ENCODE data around the gene AXIN1. TPM values are rescaled to one million over a fixed set of nuclear protein-coding genes. Genes with fewer than 3 reads are reported as not detected.

Gene AXIN1
- total RNA-seq, 1 donor from 2014 or later = 30.6 TPM

DNA sequence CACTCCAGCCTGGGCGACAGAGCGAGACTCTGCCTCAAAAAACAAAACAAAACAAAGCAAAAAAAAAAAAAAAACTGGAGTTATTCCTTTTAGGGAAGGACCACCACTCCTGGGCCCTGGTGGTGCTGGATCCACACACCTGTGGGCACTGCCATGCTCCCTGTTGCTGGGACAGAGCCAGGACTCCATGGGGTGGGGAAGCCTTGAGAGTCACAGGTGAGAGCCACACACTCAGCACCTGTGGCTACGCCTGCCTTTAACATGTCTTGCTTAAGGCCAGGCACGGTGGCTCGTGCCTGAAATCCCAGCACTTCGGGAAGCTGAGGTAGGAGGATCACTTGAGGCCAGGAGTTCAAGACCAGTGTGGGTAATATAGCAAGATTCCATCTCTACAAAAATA, 51.3 kb downstream of the AXIN1 start:
- no peaks in the 10 kb centered on the region for H3K9me3 Mint-ChIP-seq
- H3K27me3 Mint-ChIP-seq = no peaks in the 10 kb centered on the region
- no peak for DNase-seq (ENCODE audit: extremely low spot score, unreplicated experiment)
- TF ChIP-seq, protein P1, sequence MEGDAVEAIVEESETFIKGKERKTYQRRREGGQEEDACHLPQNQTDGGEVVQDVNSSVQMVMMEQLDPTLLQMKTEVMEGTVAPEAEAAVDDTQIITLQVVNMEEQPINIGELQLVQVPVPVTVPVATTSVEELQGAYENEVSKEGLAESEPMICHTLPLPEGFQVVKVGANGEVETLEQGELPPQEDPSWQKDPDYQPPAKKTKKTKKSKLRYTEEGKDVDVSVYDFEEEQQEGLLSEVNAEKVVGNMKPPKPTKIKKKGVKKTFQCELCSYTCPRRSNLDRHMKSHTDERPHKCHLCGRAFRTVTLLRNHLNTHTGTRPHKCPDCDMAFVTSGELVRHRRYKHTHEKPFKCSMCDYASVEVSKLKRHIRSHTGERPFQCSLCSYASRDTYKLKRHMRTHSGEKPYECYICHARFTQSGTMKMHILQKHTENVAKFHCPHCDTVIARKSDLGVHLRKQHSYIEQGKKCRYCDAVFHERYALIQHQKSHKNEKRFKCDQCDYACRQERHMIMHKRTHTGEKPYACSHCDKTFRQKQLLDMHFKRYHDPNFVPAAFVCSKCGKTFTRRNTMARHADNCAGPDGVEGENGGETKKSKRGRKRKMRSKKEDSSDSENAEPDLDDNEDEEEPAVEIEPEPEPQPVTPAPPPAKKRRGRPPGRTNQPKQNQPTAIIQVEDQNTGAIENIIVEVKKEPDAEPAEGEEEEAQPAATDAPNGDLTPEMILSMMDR (conservative IDR thresholded peaks at IDR 0.05) = no peak
- no peaks in the 10 kb centered on the region for H3K36me3 Mint-ChIP-seq
- H3K27ac Mint-ChIP-seq = no peak overlapping the region
- peaks cover 4% of the 10 kb centered on the region for H3K4me1 Mint-ChIP-seq (ENCODE audit: unreplicated experiment)
- H3K4me3 Mint-ChIP-seq = no peak overlapping the region

DNA sequence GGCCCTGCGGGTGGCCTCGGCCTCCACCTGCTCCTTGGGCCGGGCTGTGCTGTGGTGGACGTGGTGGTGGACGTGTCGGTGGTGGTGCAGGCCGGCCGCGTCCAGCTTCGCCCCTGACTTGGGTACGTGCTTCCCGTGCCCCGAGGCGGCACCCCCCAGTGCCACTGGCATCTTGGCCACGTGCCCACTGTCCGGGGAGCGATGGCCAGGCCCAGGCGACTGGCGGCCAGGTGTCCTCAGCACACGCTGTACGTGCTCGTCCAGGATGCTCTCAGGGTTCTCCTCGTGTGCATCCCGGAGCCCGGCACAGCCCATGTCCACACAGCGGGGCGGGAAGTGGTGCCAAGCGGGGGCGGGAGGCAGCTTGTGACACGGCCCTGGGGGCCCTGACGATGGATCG, 54.7 kb downstream of the AXIN1 start:
- no peaks in the 10 kb centered on the region for H3K27me3 Mint-ChIP-seq
- no peaks in the 10 kb centered on the region for H3K36me3 Mint-ChIP-seq
- TF ChIP-seq, protein P1 (conservative IDR thresholded peaks at IDR 0.05) = no peak
- no peaks in the 10 kb centered on the region for H3K9me3 Mint-ChIP-seq
- no peak overlapping the region for H3K4me3 Mint-ChIP-seq
- no peak for DNase-seq (ENCODE audit: extremely low spot score, unreplicated experiment)
- no peaks in the 10 kb centered on the region for H3K4me1 Mint-ChIP-seq (ENCODE audit: unreplicated experiment)
- H3K27ac Mint-ChIP-seq = no peak overlapping the region

DNA sequence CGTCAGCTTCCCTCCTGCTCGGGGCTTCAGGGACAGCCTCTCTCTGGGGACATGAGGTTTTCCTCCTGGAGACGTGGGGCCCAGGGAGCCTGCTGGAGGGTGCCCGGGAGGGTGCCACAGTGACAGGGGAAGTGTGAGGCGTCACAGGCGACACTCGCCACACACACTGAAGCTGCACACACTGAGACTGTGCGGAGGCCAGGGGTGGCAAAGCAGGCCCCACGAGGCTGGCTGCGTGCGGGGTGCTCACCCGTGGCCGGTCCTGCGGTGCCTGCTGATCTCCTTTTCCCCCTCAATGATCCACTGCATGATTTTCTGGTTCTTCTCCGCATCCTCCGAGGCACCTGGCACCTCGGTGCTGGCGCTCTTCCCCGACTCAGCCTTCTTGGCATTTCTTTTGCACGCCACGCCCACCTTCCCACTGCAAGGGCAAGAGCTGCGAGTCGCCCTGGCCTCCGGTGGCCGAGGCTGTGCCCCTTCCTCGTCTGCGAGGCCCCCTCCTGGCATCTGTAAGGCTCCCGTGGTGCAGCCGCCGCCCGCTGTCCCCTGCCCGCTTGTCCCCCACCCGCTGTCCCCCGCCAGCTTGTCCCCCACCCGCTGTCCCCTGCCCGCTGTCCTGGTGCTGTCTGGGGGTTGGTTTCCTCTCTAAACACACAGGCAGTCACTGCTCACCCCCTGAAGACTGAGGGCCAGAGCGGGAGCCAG, 55.6 kb downstream of the AXIN1 start:
- Mint-ChIP-seq H3K27ac (no peak overlapping the region), H3K4me1 (ENCODE audit: unreplicated experiment) (no peaks in the 10 kb centered on the region), H3K36me3 (no peaks in the 10 kb centered on the region), H3K27me3 (no peaks in the 10 kb centered on the region), H3K4me3 (no peak overlapping the region), H3K9me3 (no peaks in the 10 kb centered on the region)
- DNase-seq (ENCODE audit: extremely low spot score, unreplicated experiment) = no peak
- TF ChIP-seq, protein P1 (conservative IDR thresholded peaks at IDR 0.05) = no peak

DNA sequence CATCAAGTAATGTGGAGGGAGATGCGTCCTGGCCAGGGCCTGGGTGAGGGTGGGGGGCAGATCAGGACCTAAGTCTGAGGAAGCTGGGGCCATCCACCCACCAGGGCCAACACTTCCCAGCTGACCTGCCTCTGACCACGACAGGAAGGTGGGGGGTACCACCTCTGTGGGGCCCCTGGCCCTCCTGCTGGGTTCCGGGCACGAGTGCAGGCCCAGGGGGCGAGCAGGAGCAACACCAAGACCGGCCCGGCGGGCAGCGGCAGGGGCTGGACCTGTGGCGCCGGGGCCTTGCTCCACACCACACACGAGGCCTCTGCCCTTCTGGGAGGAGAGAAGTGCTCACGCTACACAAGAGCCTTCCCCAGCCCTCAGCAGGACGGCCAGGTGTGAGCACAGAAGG, 56.2 kb downstream of the AXIN1 start:
- Mint-ChIP-seq H3K4me3 (no peak overlapping the region), H3K27ac (no peak overlapping the region), H3K27me3 (no peaks in the 10 kb centered on the region), H3K4me1 (ENCODE audit: unreplicated experiment) (no peaks in the 10 kb centered on the region), H3K36me3 (no peaks in the 10 kb centered on the region), H3K9me3 (no peaks in the 10 kb centered on the region)
- DNase-seq (ENCODE audit: extremely low spot score, unreplicated experiment) = no peak
- TF ChIP-seq, protein P1 (conservative IDR thresholded peaks at IDR 0.05) = no peak

DNA sequence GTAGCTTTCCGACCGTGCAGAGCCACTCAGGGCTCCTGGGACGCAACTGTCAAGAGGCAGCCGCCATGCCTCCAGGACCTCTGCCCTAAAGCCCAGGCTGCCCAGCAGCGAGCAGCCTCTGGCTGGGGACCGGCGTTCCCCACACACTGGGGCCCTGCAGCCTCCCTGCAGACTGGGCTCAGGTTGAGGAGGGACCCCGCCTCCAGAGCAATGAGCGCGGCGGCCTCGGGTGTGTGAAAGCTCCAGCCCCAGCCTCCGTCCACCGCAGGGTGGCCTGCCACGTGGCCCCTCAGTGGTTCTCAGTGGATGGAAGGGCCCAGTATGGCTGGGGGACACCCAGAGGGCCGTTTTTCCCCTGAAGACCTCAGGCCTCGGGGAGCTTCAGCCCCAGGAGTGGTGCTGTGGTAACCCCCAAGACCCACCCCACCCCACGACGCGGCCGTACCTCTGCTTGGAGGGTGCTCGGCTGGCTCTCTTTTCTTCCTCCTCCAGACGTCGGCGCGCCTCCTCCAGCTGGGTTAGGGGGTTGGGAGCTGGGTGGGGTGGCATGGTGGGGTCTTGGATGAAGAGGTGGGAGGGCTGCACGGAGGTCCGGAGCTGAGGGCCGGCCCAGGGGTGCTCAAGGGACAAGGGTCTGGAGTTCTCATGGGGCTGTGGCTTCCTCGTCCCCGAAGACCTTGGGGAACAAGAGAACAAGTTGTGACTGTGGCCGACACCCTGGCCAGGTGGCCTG, 59.3 kb downstream of the AXIN1 start:
- Mint-ChIP-seq H3K27ac (no peak overlapping the region), H3K27me3 (no peaks in the 10 kb centered on the region), H3K4me3 (no peak overlapping the region), H3K4me1 (ENCODE audit: unreplicated experiment) (no peaks in the 10 kb centered on the region), H3K9me3 (no peaks in the 10 kb centered on the region), H3K36me3 (no peaks in the 10 kb centered on the region)
- no peak for DNase-seq (ENCODE audit: extremely low spot score, unreplicated experiment)
- TF ChIP-seq, protein P1 (conservative IDR thresholded peaks at IDR 0.05) = no peak

Measured in type B pancreatic cell (in vitro differentiated cells).